CD1c-positive myeloid dendritic cell (primary cell): ENCODE data around the gene OLA1.
A peak's percentile ranks its signal among the peaks of the same experiment; 100 is the strongest.

Experiments
- DNase-seq: peaks from one replicate; pipeline ENCODE4 v3.0.0-alpha.2; 2016; ENCODE audit errors: extremely low spot score

The OLA1 gene

DNA sequence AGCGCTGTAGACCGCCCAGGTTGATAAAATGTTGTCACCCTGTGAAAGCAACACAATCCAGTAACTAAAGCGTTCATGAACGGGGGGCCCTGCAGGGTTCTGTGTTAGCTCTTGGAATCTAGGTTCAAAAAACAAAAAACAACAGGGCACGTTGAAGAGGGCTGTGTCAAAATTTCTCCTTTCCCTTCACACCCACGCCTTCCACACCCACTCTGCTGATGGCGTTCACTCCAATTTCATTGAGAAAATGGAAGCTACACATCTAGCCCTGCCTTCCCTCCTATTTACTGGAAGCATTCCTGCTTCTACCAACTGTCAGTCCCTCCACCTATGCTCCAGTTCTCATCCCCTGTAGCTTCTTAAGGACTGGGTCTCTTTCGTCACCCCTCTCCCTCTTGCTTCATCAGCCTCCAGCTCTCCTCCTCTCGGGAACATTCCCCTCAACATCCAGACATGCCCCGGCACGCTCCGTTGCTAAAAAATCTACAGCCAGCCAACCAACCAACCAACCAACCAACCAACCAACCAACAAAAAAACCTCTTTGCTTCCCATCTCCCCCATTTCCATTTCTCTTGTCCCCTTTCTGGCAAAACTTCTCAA lies 184.7 kb downstream of the OLA1 start:
- DNase-seq = no peak

DNA sequence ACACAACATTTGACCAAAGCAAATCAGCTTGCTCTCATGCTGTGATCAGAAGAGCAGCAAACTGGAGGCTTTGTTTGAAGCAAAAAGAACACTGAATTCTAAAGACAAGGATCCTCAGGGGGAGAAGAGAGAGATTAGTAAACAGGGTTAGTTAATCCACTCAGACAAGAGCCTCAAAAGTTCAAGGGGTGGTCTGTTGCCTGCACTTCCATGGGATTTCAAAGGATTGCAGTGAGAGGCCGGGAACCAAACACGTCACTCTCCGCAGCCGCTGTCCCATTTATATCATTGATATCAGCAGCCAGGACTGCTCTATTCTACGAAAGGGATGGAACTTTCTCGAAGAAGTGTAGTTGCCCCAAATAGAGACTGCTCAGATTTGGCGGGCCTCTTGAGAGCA lies 185.4 kb downstream of the OLA1 start:
- DNase-seq = no peak

DNA sequence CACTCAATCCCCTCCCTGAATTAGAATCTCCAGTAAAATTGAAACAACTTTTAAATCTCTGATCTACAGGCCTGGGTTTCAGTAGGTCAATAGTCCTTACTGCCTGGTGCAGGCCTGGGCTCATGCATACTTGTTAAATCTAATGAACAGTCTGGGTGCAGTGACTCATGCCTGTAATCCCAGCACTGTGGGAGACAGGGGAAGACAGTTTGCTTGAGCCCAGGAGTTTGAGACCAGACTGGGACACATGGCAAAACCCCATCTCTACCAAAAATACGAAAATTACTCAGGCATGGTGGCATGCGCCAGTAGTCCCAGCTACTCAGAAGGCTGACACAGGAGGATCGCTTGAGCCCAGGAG lies 188.5 kb downstream of the OLA1 start:
- DNase-seq = no peak

DNA sequence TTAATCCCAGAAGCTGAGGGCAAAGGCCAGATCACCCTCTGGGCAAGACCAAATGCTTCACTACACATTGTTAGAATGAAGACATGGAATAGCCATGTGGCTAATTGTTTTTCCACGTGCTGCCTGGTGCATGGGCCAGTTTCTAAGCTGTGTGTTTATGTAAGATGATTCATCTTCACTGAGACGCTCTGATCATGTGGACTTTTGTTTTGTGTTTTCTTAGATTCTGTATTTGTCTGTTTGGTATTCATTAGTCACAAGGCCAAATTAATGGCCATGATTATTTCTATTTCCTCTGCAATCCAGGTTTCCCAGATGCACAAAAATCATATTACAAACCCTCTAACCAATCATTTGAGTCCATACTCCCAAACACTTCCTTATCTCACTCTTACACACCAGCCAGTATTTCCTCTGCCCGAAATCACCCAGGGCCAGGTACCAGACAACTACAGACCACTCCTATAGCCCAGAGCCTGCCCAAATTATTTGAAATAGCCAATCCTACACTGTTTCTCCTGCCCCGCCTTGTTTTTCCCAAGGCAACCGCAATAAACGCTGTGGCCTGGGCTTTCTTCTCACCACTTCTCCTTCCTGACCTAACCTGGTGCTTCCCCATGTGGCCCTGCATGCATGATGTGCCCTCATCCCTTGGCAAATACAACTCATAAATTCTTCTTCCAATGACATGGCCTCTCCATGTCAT lies 189.0 kb downstream of the OLA1 start:
- DNase-seq = peak; percentile 63

DNA sequence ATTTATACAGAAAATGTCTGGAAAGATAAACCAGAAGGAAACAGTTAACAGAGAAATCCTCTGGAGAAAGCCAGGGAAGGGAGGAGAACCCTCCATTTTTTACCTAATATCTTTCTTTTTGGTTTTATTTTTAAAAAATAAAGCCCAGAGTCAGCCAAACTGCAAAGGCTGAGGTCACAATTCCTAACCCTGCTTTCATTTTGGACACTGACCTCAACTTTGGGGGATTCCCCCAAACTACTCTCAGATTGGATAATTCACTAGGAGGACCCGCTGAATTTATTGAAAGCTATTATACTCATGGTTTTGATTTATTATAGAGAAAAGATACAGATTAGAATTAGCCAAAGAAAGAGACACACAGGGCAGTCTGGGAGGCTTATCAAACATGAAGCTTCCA lies 189.9 kb downstream of the OLA1 start:
- no peak for DNase-seq

DNA sequence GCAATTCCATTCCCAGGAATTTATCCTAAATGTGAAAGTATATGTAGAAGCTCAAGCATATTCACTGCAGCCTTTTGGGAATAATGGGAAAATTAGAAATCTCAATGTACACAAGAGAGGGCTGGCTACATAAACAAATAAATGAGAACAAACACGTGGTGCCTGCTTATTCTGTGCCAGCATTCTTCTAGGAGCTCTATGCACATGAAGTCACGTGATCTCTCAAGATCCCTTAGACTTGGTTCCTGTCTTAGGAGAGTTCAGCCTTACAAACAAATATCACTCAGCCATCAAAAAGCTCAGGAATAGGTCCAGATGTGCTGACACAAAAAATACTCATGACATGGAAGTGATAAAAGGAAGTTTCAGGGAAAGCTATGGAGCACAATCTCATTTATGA lies 190.3 kb downstream of the OLA1 start:
- DNase-seq = no peak

DNA sequence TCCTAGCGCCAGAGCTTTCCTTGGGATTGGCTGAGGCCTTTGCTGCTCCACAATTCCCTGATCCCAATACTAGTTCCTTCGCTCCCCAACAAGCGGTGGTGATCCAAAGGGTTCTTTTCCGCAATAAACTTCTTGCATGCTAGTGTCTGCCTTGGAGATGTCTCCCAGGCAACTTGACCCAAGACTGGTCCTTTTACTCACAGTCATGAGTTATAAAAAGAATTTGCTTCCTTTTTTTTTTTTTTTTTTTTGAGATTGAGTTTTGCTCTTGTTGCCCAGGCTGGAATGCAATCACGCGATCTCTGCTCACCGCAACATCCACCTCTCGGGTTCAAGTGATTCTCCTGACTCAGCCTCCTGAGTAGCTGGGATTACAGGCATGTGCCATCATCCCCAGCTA lies 193.4 kb downstream of the OLA1 start:
- peak; percentile 23 for DNase-seq

DNA sequence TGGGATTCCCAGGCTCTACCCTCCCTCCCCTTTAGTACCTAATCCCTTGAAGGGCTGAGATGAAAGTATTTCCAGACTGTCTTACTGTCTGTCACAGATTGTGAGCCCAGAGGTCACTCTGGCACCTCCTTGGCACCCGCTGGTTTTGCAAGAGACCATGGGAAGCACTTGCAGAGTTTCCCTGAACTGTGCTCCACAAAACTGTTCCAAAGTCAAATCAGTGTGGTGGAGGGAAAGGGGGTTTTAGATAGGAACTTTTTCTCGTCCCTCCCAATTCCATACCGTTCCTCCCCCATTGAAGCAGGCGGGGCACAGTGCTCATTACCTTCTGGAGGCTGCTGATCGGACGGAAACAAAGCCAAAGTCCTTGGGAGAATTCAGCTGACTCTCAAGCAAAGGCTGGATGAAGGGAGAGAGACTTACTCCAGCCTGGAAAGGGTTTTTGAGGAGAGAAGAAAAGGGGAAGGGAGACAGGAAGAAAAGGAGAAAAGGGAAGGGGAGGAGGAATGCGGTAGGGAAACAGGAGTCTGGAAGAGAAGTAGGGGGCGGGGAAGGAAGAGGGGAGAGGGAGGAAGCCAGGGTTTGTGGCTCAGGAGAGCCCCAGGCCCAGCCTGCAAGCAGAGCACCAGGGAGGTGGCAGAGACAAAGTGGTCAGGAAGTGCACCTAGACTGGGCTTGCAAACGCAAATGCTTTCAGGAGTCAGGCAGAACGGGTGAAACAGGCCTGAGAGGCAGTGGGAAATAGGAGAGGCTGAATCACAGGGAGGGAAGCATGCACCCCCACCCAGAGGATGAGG lies 194.8 kb downstream of the OLA1 start:
- DNase-seq = no peak

DNA sequence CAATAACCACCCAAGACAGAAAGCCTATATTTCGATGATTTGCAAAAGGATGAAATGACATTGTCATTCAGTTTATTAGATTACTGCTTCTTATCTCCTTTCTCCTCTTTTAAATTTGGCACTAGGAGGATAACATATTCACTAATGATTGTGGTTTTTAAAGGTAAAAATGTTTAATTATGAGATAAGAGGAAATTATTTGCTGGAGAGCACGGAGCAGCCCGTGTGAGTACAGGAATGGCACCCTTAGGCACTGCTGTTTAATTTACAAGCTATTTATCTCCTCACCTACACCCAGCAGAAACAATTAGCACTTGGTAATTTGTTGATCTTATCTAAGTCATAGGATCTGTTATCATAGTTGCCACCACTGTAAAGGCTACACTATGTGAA lies 195.8 kb downstream of the OLA1 start:
- no peak for DNase-seq

DNA sequence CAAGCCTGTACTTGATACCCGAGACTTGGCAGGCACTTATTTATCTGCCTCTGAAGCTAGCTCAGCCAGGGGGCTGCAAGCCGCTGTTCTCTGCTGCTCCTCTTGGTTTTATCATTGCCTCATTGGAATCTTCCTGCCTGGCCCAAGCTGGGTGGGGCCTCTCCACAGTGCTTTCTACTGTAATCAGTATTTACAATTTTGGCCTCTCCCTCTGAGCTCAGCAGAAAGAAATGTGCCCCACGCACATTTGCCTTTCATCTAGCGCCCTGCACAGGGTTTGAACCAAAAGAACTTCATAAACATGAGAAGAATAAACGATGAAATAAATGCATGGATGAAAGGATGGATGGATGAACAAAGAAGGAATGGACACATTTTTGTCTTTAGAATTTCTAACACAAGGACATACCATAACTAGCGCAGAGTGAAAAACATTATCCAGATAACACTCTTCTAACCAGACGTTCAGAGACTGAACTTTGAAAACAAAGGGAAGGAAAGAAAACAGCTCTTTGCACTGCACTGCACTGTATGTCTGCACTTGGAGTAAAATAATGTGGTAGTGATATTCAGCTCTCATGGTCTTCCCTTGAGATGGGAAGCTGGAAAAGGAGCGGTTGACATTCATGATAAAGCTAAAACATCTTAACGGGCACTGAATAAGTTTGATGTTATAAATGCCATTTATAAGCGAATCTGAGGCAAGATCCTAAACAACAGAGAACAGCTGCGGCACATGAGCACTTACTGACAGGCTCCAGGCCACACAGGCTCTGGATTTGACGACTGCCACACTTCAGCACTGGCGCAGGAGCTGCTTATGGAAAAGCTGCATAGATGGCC lies 196.4 kb downstream of the OLA1 start:
- DNase-seq = no peak

DNA sequence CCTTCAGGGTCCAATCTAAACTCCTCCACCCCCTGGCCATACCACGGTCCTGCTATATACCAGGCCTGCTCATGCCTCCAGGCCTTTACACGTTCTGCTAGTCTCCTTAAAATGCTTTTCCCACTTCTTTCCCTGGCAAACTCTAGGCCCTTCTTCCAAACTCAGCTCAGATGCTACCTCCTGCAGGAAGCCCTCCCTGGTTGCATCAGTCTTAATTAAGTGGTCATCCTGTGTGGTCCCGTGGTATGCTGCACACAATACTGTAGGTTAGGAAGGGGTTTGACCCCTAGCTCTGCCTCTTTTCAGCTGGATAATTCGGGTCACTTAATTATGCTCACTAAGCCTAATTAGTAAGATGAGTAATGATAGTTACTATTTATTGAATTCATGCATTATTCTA lies 197.3 kb downstream of the OLA1 start:
- DNase-seq = no peak

DNA sequence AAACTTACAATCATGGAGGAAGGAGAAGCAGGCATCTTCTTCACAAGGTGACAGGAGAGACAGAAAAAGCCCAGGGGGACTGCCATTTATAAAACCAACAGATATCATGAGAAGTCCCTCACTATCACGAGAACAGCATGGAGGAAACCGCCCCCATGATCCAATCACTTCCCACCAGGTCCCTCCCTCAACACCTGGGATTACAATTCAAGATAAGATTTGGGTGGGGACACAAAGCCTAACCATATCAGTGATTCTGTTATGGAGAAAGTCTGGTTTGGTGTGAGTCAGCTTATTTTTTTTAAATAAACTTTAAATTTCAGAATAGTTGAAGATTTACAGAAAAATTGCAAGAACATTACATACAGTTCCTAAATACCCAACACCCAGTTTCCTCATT lies 198.4 kb downstream of the OLA1 start:
- DNase-seq = no peak

DNA sequence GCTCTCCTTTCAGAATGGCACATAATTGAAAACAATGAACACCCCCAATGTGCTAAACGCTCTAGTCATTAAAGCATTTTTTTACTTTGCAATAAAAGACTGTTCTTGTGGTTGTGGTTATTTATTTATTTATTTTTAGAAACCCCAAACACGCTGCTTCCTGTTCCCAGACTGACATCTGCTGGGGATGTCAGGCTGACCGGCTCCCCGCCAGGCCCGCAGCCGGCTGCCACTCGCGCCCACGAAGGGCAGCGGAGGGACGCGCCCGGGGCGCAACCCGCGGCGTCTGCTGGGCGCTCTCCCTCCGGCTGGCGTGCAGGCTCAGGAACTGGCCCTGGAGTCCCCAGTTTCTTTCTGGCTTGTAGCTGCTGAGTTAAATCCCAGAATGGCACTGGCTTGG lies 200.1 kb downstream of the OLA1 start:
- DNase-seq = peak; percentile 22

DNA sequence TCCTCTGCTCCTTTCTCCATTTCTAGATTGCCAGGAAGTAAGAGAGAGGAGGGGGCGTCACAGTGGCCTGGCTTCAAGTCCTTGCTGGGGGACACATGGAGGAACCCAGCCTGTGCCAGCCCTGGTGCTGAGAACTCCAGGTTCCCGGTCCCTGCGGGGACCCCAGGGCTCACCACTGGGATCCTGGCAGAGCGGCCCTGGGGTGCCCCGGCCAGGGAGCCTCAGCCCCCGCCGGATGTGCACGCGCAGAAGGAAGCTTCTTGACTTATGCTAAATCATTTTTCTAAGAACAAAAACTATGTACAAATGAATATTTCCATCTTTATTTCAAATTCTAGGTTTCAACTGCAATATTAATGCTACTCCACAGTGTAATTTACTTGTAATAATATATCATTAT lies 200.6 kb downstream of the OLA1 start:
- DNase-seq = no peak

DNA sequence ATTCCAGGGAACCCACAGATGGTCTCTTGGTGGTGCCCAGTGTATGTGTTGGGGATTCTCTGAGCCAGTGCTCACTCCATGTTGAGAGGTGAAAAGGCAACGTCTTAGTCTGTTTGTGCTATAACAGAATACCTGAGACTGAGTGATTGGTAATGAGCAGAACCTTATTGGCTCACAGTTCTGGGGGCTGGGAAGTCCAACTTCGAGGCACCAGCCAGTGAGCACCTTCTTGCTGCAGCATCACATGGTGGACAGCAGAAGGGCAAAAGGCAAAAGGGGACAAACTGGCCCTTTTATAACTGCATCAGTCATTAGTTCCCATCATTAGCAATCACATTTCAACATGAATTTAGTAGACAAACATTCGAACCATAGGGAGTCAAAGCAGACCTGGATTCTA lies 202.2 kb downstream of the OLA1 start:
- DNase-seq = no peak

DNA sequence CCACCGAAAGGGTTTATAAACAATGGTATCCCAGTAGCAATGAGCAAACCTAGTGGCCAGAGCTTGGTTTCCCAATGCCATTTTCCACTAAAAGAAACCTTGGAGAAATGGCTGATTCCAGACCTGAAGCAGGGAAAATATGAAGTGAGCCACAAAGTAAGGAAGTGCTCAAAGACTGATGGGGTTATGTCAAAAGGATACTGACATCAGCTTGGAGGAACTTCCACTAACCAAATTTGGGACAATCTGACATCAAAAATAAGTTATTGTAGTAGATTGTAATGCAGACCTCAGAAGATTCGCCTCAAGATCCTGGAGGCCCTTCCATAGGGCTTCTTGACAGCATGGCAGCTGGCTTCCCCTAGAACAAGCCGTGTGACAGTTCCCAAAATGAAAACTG lies 203.8 kb downstream of the OLA1 start:
- peak; percentile 46 for DNase-seq

DNA sequence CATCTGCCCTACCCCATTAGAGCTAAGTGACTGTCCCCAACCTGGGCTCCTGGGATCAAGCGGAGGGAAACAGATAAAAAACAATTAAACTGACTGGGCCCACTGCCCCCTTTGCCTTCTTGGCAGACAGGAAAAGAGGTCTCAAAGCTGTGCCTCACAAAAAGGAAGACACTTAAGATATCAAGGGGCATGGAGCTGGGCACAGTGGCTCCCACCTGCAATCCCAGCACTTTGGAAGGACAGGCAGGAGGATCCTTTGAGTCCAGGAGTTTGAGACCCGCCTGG lies 208.0 kb downstream of the OLA1 start:
- DNase-seq = no peak

DNA sequence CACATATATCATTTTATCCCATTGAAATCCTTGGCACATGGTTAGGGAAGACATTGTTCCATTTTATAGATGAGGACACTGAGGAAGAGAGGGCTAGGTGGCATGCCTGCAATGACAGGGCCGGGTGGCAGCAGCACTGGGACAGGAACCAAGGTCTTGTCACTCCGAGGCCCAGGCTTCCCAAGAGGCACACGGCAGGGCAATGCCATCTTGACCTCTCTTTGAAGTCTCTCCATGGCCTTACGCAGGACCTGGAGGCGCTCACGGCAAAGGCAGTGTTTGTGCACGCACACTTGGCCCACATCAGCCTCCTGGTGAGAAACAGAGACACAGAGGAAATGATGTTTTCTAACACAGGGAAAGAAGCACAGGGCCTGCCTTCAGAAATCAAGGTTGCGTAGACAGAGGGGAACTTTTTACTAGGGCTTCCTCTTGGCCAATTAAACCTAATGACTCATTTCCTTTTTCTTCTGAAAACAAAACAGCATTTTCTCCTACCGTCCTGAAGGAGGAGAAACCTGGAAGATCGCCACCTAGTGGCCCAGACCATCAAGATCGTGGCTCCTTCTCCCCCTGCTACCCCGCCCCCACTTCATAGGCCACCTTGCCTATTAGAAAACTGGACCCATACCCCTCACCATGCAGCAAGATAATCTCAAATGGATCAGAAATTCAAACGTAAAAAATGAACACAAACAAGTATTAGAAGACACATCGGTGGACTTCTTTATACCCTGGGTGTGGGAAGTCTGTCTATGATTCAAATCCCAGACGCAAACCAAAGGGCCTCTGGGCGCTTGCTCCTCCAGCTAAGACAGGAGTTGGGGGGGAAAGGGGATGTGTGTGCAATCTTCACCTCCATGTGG lies 208.5 kb downstream of the OLA1 start:
- DNase-seq = peak; percentile 95

DNA sequence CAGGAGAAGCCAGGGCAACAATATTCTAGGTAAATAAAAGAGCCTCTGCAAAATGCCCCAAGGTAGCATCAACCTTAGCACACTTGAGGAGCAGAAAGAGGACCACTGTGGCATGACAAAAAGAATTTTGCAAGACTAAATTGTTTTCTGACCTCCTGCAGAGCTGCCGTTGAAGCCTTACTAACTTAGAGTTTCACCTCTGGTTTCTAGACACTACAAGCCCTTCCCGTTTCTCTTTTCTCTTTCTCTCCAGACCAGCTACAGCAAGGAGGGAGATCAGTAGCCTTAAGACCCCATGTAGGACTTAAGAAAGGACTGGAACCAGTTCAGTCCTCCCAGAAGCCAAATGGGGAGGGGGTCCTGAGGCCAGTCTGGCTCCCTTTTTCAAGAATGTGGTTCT lies 209.9 kb downstream of the OLA1 start:
- peak; percentile 44 for DNase-seq

DNA sequence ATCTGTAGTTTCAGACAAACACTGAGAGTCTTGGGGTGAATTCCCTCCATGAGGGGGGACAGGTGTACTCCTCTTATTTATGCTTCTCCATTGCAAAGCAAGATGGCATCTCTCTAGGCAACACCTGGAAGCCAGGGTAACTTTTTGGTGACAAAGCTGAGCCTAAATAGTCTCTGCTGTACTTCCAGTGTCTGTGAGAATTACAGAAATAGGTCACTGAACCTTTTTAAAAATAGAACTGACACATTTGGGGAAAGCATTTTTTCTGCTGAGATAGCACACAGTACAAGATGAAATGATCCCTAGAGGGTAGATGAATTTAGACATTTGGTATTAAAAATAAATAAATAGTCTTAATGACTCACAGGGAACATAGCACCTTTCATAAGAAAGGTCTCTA lies 211.5 kb downstream of the OLA1 start:
- no peak for DNase-seq

DNA sequence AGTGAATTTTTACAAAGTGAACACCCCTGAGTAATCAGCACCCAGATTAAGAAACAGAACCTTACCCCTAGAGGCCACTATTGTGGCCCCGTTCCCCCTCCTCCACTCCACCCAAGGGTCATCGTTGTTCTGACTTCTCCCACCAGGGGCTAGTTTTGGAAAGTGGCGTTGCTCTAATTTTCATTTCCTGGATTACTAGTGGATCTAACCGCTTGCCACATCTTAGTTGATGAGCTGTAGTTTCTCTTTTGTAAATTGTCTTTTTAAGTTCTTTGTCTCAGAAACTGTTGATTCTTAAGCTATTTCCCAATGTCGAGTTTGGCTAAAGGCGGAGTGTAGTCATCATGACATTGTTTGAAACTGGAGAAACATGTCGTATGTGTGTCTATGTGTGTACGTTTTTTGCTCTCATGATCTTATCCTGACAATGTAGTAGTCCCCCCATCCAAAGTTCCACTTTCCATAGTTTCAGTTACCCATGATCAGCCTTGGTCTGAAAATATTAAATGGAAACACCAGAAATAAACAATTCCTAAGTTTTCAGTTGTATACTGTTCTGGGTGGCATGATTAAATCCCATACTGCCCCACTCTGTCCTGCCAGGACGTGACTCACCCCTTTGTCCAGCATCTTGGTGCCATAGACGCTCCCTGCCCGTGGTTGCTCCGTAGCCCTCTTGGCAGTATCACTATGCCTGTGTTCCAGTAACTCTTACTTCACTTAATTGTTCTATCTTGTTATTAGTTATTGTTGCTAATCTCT lies 212.2 kb downstream of the OLA1 start:
- peak; percentile 83 for DNase-seq
